ENCODE data around the gene GJB4.

GJB4 gene

GRCh38 chr1:34778381-34778780 lies 18.8 kb downstream of the GJB4 start:
- DNase-seq (ENCODE audit: low read depth in 3 of 3): no peak

GRCh38 chr1:34779005-34779404 lies 19.5 kb downstream of the GJB4 start:
- no peak for DNase-seq (ENCODE audit: low read depth in 3 of 3)

- no peak for DNase-seq (ENCODE audit: low read depth in 3 of 3)
Observed at GRCh38 chr1:34779526-34779925, 20.0 kb downstream of the GJB4 start.

GRCh38 chr1:34779962-34780361 lies 20.4 kb downstream of the GJB4 start:
- no peak for DNase-seq (ENCODE audit: low read depth in 3 of 3)

GRCh38 chr1:34780528-34780927 lies 21.0 kb downstream of the GJB4 start:
- DNase-seq (ENCODE audit: low read depth in 3 of 3): no peak

- DNase-seq (ENCODE audit: low read depth in 3 of 3): no peak
Observed at GRCh38 chr1:34781071-34781843, 21.7 kb downstream of the GJB4 start, which contains the start of gene GJB3. GJB3 (plus strand) TSS chr1:34781214; CDS start chr1:34784763, 3,549 bp downstream.

- DNase-seq (ENCODE audit: low read depth in 3 of 3): no peak
Observed at GRCh38 chr1:34781844-34782391, 22.4 kb downstream of the GJB4 start.

GRCh38 chr1:34784751-34785221 lies 25.2 kb downstream of the GJB4 start:
- no peak for DNase-seq (ENCODE audit: low read depth in 3 of 3)

GRCh38 chr1:34785231-34785874 lies 25.8 kb downstream of the GJB4 start:
- no peak for DNase-seq (ENCODE audit: low read depth in 3 of 3)

GRCh38 chr1:34785875-34786470 lies 26.4 kb downstream of the GJB4 start:
- no peak for DNase-seq (ENCODE audit: low read depth in 3 of 3)

- DNase-seq (ENCODE audit: low read depth in 3 of 3): peak; percentile 36 to 60 (median 50)
Observed at GRCh38 chr1:34786521-34787325, 27.2 kb downstream of the GJB4 start.

- DNase-seq (ENCODE audit: low read depth in 3 of 3): no peak
Observed at GRCh38 chr1:34787461-34788420, 28.2 kb downstream of the GJB4 start.

GRCh38 chr1:34790985-34791384 lies 31.4 kb downstream of the GJB4 start:
- DNase-seq (ENCODE audit: low read depth in 3 of 3): no peak

GRCh38 chr1:34792424-34792823 lies 32.9 kb downstream of the GJB4 start:
- DNase-seq (ENCODE audit: low read depth in 3 of 3): no peak

- no peak for DNase-seq (ENCODE audit: low read depth in 3 of 3)
Observed at GRCh38 chr1:34792868-34793727, 33.6 kb downstream of the GJB4 start, which contains the start of gene GJA4. GJA4 (plus strand) TSS chr1:34792999; CDS start chr1:34794214, 1,215 bp downstream.

- DNase-seq (ENCODE audit: low read depth in 3 of 3): no peak
Observed at GRCh38 chr1:34794001-34794789, 34.7 kb downstream of the GJB4 start.

GRCh38 chr1:34794790-34795180 lies 35.2 kb downstream of the GJB4 start:
- no peak for DNase-seq (ENCODE audit: low read depth in 3 of 3)

- no peak for DNase-seq (ENCODE audit: low read depth in 3 of 3)
Observed at GRCh38 chr1:34795916-34796315, 36.4 kb downstream of the GJB4 start.

GRCh38 chr1:34796990-34797389 lies 37.5 kb downstream of the GJB4 start:
- no peak for DNase-seq (ENCODE audit: low read depth in 3 of 3)

All from stimulated activated CD4-positive, alpha-beta T cell treated with anti-CD3 and anti-CD28 coated beads, TNF-alpha, amount 100 ng/mL, for 48 hours (primary cell).